Pons (tissue), 1 donor: Measurements from ENCODE around the gene WDR64.
A peak's percentile ranks its signal among the peaks of the same experiment; 100 is the strongest.

Experiments used
- DNase-seq: peaks from one replicate; pipeline ENCODE4 v3.0.0-alpha.2; 2016; ENCODE audit warnings: low spot score

Gene WDR64

DNA sequence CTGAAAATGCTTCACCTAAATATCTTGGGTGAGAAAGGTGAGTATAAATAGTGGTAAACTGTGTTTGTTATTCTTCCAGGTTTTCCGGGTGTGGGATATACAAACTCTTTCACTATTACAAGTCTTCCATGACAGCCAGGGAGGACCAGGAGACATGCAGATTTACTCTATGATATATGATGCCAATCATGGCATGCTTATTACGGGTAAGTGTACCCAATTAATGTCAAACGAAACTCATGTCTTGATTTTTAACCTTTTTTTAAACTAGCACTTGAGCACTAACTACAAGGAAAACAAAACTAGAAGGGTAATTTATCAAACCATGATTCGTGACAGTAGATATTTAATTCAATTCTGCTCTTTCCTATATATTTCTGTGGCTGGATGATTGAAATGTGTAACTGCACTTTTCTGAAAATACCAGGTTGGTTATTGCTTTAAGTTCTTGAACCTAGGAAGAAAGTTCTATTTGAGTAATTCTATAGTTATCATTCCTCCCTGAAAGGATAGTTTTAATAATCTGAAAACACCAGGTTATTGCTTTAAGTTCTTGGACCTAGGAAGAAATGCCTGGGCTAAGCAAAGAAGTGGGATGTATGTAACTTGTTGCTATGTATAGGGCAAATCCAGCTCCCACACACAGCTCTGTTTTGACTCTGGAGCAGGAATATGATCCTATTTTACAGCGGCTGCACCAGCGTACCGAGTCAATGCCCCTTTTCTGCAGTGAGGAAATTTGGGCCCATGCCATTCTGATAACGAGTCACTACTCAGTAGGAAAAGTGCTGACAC lies 86.4 kb downstream of the WDR64 start:
- no peak for DNase-seq

DNA sequence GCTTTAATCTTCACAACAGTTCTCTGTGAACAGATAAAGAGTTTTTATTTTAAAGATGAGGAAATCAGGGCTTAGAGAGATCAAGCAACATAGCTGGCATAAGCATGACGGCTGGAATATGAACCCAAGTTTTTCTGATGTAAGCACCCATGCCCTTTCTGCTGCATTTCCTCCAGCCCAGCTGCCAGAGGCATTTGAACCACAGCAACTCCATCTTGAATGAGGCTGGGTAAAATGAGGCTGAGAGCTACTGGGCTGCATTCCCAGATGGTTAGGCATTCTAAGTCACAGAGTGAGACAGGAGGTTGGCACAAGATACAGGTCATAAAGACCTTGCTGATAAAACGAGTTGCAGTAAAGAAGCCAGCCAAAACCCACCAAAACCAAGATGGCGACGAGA lies 90.0 kb downstream of the WDR64 start:
- no peak for DNase-seq

DNA sequence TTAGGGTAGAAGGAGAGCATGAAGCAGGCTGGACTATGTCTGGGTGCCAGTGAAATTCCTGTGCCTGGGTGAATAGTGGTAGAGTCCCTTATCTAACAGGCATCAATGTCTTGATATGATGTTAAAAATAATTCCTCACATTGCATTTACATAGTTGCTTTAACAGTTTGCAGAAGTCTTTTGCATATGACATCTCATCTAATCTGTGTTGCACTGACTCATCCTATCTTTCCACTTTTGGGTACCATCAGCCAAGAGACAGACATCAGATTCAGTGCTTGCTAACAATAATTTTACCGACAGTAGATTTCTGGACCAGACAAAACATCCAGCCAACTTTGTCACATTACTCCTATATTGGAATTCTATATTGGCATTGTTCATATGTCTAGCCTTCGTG lies 92.5 kb downstream of the WDR64 start:
- DNase-seq = no peak

DNA sequence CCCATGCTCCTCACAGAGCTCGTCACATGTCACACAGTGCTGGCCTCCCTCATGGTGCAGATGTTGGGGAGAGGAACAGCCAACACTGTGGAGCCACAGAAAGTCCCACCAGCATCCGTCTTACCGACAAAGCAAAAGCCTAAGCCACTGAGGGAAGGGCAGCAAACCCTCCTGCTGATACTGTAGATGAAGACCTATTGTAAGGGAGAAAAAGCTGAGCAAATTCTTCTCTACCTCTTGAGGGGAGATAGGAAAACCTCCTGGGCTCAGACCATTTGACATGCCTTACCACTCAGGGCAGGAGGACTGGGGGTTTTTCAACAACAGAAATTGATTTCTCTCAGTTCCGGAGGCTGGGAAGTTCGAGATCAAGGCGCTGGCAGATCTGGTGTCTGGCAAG lies 95.9 kb downstream of the WDR64 start:
- DNase-seq = no peak

DNA sequence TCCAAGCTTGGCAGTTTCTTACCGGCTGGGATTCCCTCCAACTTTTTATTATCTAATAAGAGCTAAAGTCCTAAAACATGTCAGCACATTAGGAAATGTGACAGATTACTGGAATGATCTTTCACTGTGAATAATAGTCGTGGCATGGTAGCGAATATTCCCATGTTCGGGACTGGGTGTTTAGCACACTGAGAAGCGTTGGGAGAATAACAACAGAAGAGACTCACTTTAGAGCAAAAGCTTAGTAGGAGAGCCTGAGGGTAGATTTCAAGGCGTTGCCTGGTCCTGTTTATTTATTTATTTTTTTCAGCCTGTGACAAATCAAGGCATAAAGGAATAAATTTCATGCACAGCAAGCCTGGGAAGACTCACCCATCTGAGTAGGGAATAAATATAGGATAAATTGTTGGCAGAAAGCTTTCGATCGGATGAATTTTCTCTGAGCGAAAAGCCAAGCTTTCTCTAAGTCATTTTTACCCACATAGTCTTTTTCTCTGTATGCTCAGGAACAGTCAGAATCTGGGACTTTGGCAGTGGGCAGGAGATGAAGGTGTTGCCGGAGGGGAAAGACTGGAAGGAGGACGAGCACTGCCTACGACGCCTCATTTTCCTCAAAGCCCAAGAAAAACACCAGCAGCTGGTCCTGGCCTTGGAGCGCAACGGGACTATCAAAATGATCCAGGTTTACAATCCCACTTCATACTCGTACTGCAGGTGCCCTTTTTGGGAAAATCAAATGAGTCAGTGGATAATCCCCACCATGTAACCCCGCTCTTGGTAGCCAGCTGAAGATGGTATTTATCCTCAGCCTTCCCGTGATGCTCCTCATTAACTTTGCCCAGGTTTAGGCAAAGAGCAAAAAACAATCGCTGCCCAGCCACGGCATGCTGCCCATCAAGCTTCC lies 97.2 kb downstream of the WDR64 start:
- DNase-seq = peak; percentile 1

DNA sequence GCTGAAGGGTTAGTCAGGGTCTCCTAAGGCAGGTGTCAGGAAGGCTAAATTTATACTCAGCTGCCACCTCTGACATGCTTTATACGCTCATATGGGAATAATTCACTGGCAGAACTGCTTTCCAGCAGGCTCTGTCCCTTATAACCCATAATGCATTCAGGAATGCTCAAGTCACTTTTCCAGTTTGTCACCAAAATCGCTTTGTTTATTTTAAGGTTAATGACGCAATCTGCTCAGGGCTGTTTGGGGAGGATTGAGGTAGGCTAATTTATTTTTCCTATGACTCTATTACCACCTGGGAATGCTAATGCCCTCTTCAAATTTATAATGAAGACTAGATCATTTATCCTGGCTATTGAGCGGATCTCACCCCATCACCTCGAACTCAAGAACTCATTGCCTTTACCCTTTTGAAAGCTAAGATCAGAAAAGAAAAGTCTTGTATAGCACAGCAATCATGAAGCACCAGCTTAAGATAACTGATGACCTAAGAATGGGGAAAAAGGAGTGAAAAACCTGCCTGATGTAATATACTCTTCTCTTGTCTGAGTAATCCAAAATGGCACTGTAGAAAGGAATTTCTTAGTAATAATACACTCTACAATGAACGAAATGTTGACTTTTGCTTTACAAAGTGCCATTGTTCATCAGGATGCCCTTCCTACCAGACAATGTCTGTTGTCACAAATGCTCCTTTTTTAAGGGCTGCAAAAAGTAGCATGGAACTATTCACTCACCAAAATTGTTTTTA lies 98.0 kb downstream of the WDR64 start:
- DNase-seq = peak; percentile 10

DNA sequence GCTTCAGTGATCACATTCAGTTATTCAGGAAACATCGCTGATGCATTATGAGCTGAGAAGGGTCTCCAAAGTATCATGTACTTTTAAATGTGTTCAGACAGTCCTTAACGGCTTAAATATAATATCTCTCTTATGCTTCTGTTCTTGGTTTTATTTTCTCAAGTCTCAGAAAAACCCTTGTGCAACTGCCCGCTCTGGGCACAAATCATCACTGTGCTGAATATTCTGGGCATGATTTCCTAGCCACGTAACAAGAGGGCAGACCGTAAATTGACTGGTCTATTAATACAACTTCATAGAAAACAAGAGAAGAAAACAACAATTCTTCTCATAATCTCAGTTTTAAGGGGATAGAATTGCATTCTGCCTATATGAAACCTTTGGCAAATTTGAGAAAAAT lies 99.4 kb downstream of the WDR64 start:
- no peak for DNase-seq

DNA sequence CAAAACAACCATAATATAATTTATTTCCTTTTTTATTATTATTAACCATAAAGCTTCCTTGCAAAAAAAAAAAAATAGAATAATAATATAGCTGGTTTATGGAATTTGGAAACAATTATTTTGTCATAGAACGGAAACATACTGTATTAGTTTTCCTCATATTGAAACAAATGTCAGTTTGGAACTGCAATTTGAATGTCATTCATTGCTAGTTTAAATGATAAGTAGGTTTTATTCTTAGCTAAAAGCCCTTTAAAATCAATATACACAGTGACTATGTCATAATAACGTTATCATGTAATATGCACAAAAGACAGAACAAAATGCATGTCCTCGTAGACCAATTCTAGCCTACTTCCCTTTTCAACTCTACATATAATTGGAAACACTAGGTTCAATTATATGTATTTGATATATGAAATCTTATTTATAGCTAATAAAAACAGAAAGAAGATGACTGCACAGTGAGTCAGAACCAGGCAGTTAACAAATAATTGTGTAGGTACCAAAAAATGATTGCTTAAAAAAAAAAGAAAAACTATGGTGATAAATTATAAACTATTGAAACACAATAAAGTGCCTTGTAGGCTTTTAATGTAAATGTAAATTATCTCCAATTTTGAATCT lies 110.7 kb downstream of the WDR64 start:
- DNase-seq = no peak

DNA sequence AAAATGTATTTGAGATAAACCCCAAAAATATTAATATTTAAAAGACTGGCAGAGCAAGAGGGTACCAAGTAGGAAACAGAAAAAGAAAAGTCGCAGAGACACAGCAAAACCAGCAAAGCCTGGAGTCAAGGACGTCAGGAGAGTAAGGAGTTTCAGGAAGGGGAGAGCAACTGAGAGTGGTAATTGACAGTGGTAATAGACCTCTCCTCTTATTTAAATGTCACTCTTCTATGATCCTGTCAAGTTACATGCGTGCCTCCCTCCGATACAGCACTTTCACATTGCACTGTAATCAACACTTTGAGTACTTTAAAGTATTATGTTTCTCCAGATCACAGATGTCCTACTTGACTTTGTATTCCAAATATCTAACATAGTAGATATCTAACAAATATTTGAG lies 113.3 kb downstream of the WDR64 start:
- DNase-seq = no peak

DNA sequence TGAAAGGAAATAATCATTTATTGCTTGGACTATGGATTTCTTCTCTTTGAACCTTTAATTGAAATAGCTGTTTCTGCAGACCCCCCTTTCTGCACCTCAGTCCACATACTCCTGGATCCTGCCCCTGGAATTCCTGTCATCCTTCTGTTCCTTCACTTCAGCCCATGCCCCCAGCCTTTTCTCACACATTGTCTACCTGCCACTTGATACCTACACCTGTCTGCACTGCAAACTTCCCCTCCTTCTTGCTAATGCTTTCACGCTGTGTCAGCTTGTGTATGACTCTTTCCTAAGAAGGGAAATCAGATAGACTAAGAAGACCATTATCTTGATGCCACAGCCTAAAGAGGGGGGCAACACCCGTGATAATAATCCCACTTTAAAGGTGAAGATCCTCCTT lies 115.7 kb downstream of the WDR64 start:
- DNase-seq = no peak

DNA sequence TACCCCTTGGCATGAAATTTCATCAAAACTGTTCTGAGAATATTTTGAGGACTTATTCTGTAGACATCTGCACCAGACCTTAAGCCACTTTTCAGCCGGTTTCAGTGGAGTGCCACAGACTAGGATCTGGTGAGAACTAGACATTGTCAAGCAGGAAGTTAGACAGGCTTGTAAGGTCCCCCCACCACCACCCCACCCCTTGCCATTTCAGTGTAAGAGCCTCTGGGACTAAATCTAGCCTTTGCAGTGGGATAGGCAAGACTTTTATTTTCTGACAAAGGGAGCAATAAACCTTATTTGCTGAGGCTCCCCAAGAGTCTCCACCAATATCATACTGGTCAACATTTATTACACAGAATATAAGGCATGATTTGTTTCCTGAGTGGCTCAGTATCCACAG lies 118.0 kb downstream of the WDR64 start:
- DNase-seq = no peak

DNA sequence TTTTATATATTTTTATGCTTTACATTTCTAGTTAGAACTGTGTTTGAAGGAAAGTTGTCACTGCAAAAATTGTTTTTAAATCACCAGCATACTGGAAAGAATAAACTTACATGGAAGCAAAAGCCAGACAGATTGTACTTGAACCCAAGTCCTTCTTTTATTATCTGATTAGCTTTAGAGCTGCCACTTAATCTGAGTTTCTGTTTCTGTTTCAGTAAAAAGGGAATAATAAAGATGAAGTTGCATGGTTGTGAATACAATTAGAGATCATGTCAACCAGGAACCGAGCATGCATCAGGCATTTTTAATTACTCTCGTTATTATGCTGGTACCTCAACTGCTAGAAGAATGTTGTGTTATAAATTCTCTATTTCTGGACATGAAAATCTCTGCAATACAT lies 119.0 kb downstream of the WDR64 start:
- DNase-seq = no peak

DNA sequence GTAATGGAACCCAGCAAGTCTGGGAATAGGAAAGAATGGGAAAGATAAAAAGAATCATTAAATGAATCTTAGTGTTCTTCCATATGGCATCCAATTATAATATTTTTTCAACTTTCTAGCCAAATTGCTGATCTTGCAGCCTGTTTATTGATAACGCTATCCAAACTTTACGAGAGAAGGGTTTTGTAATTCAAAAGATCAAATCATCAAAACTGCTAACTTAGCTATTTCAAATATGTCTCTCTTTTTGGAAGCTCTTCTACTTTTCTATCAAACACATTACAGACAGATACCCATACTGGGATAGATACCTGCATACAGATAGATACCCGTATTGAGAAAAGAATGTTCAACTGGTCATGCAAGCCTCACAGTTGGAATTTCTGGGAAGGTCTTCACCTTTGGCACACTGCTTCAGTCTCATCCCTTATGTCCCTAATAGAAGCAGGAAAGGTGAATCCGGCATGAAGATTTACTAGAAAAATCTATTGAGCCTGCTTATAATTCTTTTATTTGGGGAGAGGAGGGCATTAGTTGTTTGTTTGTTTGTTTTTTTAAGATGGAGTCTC lies 120.9 kb downstream of the WDR64 start:
- no peak for DNase-seq

DNA sequence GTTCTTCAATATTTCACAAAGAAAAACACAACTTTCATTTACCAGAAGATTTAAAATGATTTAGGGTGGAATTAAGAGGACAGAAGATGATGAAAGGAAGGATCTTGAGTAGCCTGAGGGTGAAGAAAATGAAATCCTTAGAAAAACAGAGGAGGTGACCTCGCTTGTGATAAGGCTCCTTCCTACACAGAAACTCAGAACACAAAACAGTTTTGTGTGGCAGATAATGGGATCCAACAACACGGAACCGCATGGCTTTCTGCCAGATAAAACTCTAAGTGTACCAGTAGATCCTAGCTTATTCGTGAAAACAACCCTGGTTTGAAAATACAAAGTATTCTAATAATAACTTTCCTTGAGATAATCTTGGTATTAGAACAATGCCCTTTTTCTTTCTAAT lies 121.9 kb downstream of the WDR64 start:
- DNase-seq = no peak

DNA sequence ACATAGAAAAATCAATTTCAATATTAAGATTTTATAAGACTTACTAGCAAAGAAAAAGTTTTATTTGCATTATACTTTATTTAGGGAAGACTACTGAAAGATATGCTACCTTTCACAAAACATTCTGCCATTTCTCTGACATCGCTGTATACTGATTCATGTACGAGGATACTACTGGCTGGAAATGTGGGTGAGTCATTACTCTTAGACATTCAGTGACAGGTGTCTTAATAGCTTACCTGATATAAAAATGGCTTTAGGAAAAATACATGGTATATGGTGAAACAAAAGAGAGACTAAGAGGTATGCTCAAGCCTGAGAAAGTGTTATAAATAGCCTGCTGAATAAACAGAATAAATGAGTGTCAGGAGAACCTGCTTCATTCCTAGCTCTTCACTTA lies 122.9 kb downstream of the WDR64 start:
- no peak for DNase-seq

DNA sequence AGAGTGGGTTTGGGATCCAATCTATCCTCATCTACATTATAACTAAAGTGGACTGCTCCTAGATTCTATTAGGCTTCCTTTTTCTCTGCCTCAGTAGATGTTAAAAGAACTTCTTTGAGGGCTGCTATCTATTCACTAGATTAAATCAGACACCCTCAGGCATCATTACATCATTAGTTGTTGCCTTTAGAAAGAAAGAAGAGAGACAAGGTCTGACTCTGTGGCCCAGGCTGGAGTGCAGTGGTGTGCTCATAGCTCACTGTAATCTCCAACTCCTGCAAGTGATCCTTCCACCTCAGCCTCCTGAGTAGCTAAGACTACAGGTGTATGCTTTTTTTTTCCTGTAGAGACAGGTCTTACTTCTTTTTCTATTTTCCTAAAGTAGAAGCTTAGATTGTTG lies 124.8 kb downstream of the WDR64 start:
- DNase-seq = no peak

DNA sequence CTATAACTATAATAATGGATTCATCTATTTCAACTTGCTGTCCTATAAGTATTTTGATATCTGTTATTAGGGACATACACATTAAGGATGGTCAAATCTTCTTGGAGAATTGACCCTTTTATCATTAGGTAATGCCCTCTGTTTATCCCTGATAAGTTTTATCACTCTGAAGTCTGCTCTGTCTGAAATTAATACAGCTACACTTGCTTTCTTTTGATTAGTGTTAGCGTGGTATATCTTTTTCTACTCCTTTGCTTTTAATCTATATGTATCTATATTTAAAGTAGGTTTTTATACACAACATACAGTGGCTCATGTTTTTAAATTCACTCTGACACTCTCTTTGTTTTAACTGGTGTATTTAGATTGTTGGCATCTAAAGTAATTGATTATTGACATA lies 126.0 kb downstream of the WDR64 start:
- DNase-seq = no peak

DNA sequence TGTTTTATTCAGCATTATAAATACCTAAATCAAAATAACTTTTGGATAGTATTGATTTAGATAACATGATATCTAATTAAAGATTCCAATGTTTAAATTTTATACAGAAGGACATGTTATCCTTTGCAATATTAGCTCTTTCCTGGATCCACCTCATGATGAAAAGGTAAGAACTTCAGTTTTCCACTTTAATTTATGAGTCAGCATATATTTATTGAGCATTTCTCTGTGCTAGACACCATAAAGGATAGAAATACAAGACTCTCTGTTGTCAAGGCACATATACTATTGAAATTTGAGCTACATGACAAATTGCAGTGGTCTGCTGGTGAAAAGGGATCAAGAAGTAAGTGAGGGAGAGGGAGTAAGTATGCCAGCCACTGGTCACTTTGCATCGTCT lies 127.8 kb downstream of the WDR64 start:
- DNase-seq = no peak

DNA sequence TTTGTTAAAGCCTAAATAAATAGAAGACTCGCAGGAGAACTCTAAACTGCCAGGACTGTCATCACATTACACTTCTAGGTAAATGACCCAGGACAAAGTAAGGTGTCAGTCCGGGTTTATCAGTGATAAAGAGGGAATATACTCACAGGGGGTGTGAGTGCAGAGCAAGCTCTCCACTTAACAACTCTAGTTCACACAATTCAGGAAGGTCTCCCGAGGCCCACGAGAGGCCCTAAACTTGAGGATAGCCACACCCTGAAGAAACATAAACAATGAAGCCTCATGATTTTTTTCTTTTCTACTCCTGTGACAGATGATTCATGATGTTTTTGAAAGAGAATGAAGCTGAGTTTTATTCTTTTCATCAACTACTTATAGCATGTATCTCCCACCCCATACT lies 130.3 kb downstream of the WDR64 start:
- DNase-seq = no peak

DNA sequence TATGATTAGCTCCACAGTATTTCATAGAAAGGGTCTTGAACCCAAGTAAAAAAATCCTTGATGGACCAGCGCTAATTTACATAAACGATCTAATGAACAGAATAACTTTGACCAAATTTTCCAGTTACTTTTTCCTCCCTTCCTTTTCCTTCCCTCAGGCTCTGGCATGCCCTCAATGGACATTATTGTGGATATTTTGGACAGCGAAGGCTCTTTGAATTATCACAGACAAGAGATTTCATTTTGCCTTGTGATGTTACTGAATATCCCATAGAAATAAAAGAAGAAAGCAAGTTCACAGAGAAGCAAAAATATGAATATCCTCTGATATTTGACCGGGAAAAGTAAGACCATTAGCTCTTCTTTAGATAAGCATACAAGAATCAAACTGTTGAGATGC lies 135.6 kb downstream of the WDR64 start:
- DNase-seq = peak; percentile 22

DNA sequence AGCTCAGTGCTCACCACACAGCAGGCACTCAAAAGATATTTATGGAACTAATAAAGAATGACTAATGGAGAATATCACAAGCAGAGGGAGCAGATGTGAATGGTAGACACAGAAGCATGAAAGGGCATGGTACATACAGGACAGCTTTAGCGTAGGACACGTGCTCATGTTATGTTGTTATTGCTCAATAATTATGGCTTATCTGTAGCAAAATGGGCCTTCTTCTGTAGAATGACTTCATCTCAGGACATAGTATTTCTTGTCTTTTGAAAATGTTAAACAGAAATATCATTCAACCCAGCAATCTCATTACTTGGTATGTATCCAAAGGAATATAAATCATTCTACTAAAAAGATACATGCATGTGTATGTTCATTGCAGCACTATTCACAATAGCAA lies 137.0 kb downstream of the WDR64 start:
- no peak for DNase-seq

DNA sequence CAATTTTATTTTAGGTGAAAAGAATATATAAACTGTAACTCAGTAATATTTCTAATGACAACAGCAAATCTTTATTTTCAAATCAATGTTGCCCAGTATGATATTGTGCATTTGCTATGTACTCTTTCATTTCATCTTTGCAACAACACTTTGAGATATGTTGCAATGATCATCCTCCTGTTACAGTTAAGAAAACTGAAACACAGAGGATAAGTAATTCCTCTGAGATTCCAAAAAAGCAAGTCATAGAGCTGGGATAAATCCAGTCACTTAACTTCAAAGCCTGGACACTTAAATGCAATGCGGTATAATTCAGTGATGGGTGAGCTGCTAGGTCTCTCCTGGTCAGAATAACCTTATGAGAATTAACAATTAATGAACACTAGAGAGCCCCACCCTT lies 147.3 kb downstream of the WDR64 start:
- no peak for DNase-seq
